Activated naive CD4-positive, alpha-beta T cell treated with anti-CD3 and anti-CD28 coated beads, Interleukin-2, amount 50 U/mL, for 72 hours (primary cell): ENCODE data around the gene HS3ST4. TPM values are rescaled to one million over a fixed set of nuclear protein-coding genes. Genes with fewer than 3 reads are reported as not detected.

Experiments
- ATAC-seq, 2 donors: fragments of 150-1000 bp; cut with Tn5 transposase; 2 replicates each; pipeline ENCODE4 v1.10.0; 2021; ENCODE audit warnings: mild to moderate bottlenecking in 2 of 2, moderate library complexity in 2 of 2
- DNase-seq, 2 donors: peaks; one replicate each; pipeline ENCODE4 v3.0.0; 2021 to 2022; ENCODE audit warnings: low spot score in 2 of 2
- H3K27ac Mint-ChIP-seq, 2 donors: one replicate each; pipeline ENCODE4 v1.8.0; 2022; ENCODE audit warnings: mild to moderate bottlenecking in 2 of 2, mixed read lengths in 2 of 2
- H3K36me3 Mint-ChIP-seq, 2 donors: one replicate each; pipeline ENCODE4 v1.8.0; 2022; ENCODE audit warnings: mixed read lengths in 2 of 2
- H3K9me3 Mint-ChIP-seq, 2 donors: one replicate each; pipeline ENCODE4 v1.8.0; 2022; ENCODE audit warnings: mixed read lengths in 2 of 2
- total RNA-seq, 2 donors: library from RNA; stranded (reverse); gene quantifications; one replicate each; pipeline ENCODE4 v1.2.3, GENCODE V29; 2022

The HS3ST4 gene
- total RNA-seq, 2 donors from 2014 or later, result not detected

GRCh38 chr16:25854141-25854540 lies 162.4 kb downstream of the HS3ST4 start:
- Mint-ChIP-seq H3K27ac (no peak overlapping the region), H3K36me3 (no peaks in the 10 kb centered on the region), H3K9me3 (no peaks in the 10 kb centered on the region)
- DNase-seq, result no peak
- ATAC-seq, result no peak

GRCh38 chr16:25855063-25855462 lies 163.3 kb downstream of the HS3ST4 start:
- Mint-ChIP-seq H3K9me3 (no peaks in the 10 kb centered on the region), H3K36me3 (no peaks in the 10 kb centered on the region), H3K27ac (no peak overlapping the region)
- ATAC-seq, result no peak
- no peak for DNase-seq

DNA sequence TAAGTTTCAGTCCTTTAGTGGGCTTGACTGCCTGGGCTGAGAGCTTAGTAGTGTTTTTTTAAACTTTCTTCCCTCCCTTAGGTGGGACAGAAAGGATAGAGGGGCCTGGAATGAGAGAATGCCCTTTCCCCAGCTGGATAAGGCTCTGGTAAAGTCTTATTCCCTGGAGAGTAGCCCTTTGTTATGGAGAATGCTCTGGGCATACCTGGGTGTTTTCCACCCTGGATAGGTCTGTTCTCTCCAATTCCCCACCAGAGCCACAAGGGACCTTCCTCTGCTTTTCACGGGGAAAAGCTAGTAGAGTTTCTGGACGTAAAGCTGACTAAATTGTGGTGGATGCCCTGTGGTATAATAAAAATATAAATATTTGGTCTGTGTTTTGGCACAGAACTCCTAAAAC lies 164.1 kb downstream of the HS3ST4 start:
- ATAC-seq, result no peak
- H3K27ac Mint-ChIP-seq, result no peak overlapping the region
- no peaks in the 10 kb centered on the region for H3K9me3 Mint-ChIP-seq
- H3K36me3 Mint-ChIP-seq, result no peaks in the 10 kb centered on the region
- DNase-seq, result no peak

DNA sequence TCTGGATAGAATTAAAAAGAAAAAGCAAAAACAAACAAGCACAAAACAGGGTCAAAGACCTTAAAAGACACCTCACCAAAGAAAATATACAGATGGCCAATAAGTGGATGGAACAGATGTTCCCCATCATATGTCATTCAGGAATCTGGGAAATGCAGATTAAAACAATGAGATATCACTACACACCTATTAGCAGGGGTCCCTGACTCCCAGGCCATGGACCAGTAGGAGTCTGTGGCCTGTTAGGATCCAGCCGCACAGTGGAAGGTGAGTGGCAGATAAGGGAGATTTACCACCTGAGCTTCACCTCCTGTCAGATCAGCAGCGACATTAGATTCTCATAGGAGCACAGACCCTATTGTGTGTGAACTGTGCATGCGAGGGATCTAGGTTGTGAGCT lies 167.9 kb downstream of the HS3ST4 start:
- ATAC-seq (no peak), DNase-seq (no peak)
- Mint-ChIP-seq H3K9me3 (peaks cover 0 to 4% of the 10 kb centered on the region in 2 donors), H3K27ac (no peak overlapping the region), H3K36me3 (peaks cover 0 to 5% of the 10 kb centered on the region in 2 donors)

- H3K9me3 Mint-ChIP-seq, result peaks cover 8 to 11% of the 10 kb centered on the region in 2 donors
- ATAC-seq (no peak), DNase-seq (no peak)
- no peak overlapping the region for H3K27ac Mint-ChIP-seq
- peaks cover 0 to 5% of the 10 kb centered on the region in 2 donors for H3K36me3 Mint-ChIP-seq
Observed at GRCh38 chr16:25867041-25867440, 175.3 kb downstream of the HS3ST4 start.

GRCh38 chr16:25868106-25868505 lies 176.3 kb downstream of the HS3ST4 start:
- peaks cover 9 to 14% of the 10 kb centered on the region in 2 donors for H3K9me3 Mint-ChIP-seq
- DNase-seq (no peak), ATAC-seq (no peak)
- H3K27ac Mint-ChIP-seq, result no peak overlapping the region
- peaks cover 0 to 5% of the 10 kb centered on the region in 2 donors for H3K36me3 Mint-ChIP-seq

- ATAC-seq (no peak), DNase-seq (no peak)
- Mint-ChIP-seq H3K27ac (no peak overlapping the region), H3K36me3 (peaks cover 0 to 4% of the 10 kb centered on the region in 2 donors), H3K9me3 (peaks cover 16 to 21% of the 10 kb centered on the region in 2 donors)
Observed at GRCh38 chr16:25868706-25869370, 177.1 kb downstream of the HS3ST4 start.

- Mint-ChIP-seq H3K27ac (no peak overlapping the region), H3K36me3 (no peaks in the 10 kb centered on the region), H3K9me3 (peaks cover 11 to 16% of the 10 kb centered on the region in 2 donors)
- DNase-seq (no peak), ATAC-seq (no peak)
Observed at GRCh38 chr16:25872369-25873070, 180.8 kb downstream of the HS3ST4 start.

GRCh38 chr16:25874196-25874595 lies 182.4 kb downstream of the HS3ST4 start:
- DNase-seq, result no peak
- no peak overlapping the region for H3K27ac Mint-ChIP-seq
- H3K36me3 Mint-ChIP-seq, result no peaks in the 10 kb centered on the region
- H3K9me3 Mint-ChIP-seq, result peaks cover 11 to 19% of the 10 kb centered on the region in 2 donors
- no peak for ATAC-seq

- DNase-seq, result no peak
- Mint-ChIP-seq H3K27ac (no peak overlapping the region), H3K36me3 (no peaks in the 10 kb centered on the region), H3K9me3 (peaks cover 11 to 16% of the 10 kb centered on the region in 2 donors)
- ATAC-seq, result no peak
Observed at GRCh38 chr16:25875956-25876598, 184.3 kb downstream of the HS3ST4 start.

DNA sequence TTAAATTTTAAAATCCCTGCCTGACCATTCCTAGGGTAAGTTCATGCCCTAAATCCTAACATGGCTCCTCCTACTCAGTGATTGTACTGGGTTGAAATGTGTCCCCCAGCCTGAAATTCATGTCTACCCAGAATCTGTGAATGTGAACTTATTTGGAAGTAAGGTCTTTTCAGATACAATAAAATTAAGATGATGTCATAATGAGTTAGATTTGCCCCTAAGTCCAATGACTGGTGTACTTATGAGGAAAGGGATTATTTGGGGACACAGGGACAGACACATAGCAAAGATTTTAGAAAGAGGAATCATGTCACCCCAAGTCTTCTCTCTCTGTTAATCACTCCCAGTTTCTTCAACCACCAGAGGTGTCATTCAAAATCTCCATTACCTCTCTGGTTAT lies 185.3 kb downstream of the HS3ST4 start:
- DNase-seq, result no peak
- H3K27ac Mint-ChIP-seq, result no peak overlapping the region
- ATAC-seq, result no peak
- H3K9me3 Mint-ChIP-seq, result peaks cover 11 to 16% of the 10 kb centered on the region in 2 donors
- H3K36me3 Mint-ChIP-seq, result no peaks in the 10 kb centered on the region

DNA sequence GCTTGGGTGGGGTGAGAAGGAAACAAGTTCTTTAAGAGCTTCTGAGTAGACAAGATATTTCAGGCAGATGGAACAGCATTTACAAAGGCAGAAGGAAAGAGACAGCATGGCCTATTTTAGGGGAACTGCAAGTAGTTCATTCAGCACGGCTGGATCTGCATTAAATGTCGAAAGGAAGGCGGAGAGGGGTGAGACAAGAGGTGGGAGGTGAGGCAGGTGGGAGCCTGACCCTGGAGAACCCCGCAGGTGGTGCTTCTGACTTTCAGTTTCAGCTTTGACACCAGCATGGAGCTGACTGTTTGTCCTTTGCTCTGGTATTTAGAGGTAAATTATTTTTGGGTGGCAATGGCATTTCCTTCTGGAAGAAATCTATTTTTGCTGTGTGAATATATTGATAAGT lies 194.8 kb downstream of the HS3ST4 start:
- DNase-seq, result no peak
- H3K9me3 Mint-ChIP-seq, result peaks cover 11 to 14% of the 10 kb centered on the region in 2 donors
- peaks cover 5 to 9% of the 10 kb centered on the region in 2 donors for H3K36me3 Mint-ChIP-seq
- no peak overlapping the region for H3K27ac Mint-ChIP-seq
- no peak for ATAC-seq

GRCh38 chr16:25888868-25889267 lies 197.1 kb downstream of the HS3ST4 start:
- H3K27ac Mint-ChIP-seq, result no peak overlapping the region
- DNase-seq, result no peak
- no peak for ATAC-seq
- peaks cover 11 to 14% of the 10 kb centered on the region in 2 donors for H3K9me3 Mint-ChIP-seq
- peaks cover 5 to 9% of the 10 kb centered on the region in 2 donors for H3K36me3 Mint-ChIP-seq

GRCh38 chr16:25893332-25893731 lies 201.6 kb downstream of the HS3ST4 start:
- ATAC-seq, result no peak
- Mint-ChIP-seq H3K27ac (no peak overlapping the region), H3K36me3 (peaks cover 5 to 9% of the 10 kb centered on the region in 2 donors), H3K9me3 (peaks cover 11 to 14% of the 10 kb centered on the region in 2 donors)
- no peak for DNase-seq

DNA sequence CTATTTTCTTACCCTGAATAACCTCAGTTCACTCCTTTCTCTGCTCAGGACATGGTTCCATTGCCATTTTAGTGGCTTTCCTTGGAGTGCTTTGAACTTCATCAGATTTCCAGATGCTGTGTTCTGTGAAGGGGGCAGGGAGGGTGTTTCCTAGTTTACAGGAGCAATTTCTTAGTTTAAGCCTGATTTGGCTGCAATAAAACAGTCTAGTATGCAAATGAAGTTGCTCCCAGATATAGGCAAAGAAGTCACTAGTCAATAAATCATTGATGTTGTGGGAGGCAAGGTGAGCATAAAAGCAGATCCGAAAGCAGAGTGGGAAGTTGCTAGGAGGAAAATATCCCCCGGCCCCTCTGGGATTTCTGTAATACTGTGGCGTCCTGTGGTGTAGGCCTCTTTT lies 202.3 kb downstream of the HS3ST4 start:
- Mint-ChIP-seq H3K9me3 (peaks cover 11 to 14% of the 10 kb centered on the region in 2 donors), H3K27ac (no peak overlapping the region), H3K36me3 (peaks cover 5 to 9% of the 10 kb centered on the region in 2 donors)
- ATAC-seq (no peak), DNase-seq (no peak)

DNA sequence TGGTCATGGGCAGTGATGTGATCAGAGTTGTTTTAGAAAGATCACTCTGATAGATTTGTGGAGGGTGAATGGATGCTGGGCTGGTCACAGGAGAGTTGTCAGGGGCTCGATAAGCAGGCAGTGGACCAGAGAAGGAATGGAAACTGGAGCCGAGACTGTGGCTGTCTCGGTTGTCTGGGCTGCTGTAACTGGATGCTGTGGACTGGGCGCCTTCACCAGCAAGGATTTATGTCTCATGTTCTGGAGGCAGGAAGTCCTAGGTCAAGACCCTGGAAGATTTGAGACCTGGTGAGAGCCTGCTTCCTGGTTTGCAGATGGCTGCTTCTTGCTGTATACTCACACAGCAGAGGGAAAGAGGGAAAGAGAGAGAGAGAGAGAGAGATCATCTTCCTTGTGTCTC lies 203.6 kb downstream of the HS3ST4 start:
- Mint-ChIP-seq H3K9me3 (peaks cover 7 to 8% of the 10 kb centered on the region in 2 donors), H3K36me3 (peaks cover 4 to 8% of the 10 kb centered on the region in 2 donors), H3K27ac (no peak overlapping the region)
- ATAC-seq (no peak), DNase-seq (no peak)

- Mint-ChIP-seq H3K27ac (no peak overlapping the region), H3K36me3 (no peaks in the 10 kb centered on the region), H3K9me3 (no peaks in the 10 kb centered on the region)
- no peak for DNase-seq
- no peak for ATAC-seq
Observed at GRCh38 chr16:25896411-25896810, 204.7 kb downstream of the HS3ST4 start.
